Frontal cortex (tissue), 4 donors: ENCODE data around the gene AKT1. TPM values are rescaled to one million over a fixed set of nuclear protein-coding genes. Genes with fewer than 3 reads are reported as not detected.
"Not testable (repeated sequence)": the region's sequence is repeated elsewhere in the genome, so short reads cannot be mapped to it uniquely, and the experiment has no call there.

Experiments used
- DNase-seq, 2 donors: peaks; one replicate each; pipeline ENCODE4 v3.0.0; 2012; ENCODE audit warnings: low spot score in 2 of 2
- FAIRE-seq: peaks from 2 replicates; lab custom pipeline; 2012; peaks lifted over from hg19 to GRCh38; lab: Jason Lieb, UNC
- total RNA-seq: library from RNA; depleted of rRNA; stranded (reverse); fragments of >200 nt; gene quantifications from one replicate; pipeline ENCODE4 v1.2.3, GENCODE V29; 2014
- donor health status: control.
- donor health status: control.
- donor health status: control.

AKT1 gene
- total RNA-seq, 1 donor from 2014 or later: 130 TPM

DNA sequence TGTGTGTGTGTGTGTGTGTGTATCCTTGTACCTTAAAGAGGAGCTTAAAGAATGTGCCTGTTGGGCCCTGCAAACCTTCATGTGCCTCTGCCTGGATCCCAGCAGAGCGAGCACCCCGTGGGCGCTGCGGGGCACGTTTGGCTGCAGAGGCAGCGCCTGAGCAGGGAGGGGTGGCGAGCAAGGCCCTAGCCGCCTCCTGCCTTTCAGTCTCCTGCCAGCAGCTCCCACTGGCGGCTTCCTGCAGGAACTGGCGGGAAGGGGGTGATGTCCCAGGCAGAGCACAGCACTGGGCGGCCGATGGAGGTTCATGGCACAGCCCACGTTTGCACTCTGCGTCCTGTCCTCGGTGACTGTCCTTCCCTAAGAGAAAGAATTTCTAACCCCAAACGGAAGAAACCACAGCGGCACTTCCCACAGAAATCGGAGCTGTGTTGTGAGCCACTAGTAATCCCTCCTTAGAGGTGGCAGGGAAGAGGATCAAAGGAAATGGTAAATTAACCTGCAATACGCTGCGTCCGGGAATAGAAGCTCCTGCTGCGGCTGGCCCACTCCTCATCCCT is 25.2 kb upstream of the AKT1 start:
- DNase-seq (peak in 1 of 2 donors; percentile 71), FAIRE-seq (no peak)

DNA sequence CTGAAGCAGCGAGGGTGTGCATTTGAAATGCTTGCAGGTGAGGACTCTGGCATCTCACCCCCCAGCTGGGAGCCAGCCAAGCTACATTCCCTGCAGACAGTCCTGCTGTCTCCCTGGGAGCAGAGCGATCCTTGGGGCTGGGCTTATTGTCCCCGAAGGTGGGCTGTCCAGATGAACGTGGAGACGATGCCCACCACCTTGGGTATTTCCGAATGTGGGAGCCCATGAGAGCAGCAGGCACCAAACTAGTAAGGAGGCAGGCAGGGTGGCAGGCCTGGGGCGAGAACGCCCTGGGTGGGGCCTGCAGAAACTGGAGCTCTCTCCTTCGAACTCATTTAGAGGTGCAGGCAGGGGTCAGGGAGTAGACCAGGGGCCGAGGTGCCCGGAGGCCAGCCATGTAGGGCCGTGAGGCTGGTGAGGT is 23.8 kb upstream of the AKT1 start:
- no peak for DNase-seq
- FAIRE-seq: no peak

DNA sequence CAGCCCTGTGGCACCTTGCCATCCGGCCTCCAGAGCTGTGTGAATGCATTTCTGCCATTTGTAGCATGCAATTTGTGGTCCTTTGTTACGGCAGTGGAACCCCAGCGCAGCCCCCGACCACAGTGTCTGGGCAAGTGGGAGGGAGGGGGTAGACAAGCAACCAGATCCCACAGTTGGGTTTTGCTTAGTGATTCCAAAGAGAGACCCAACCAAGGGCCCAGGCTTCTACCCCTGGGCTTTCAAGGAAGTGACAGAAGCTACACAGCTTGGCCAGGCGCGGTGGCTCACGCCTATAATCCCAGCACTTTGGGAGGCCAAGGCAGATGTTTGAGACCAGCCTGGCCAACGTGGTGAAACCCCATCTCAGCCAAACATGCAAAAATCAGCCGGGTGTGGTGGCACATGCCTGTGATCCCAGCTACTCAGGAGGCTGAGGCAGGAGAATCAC is 23.2 kb upstream of the AKT1 start:
- DNase-seq: no peak
- no peak for FAIRE-seq

DNA sequence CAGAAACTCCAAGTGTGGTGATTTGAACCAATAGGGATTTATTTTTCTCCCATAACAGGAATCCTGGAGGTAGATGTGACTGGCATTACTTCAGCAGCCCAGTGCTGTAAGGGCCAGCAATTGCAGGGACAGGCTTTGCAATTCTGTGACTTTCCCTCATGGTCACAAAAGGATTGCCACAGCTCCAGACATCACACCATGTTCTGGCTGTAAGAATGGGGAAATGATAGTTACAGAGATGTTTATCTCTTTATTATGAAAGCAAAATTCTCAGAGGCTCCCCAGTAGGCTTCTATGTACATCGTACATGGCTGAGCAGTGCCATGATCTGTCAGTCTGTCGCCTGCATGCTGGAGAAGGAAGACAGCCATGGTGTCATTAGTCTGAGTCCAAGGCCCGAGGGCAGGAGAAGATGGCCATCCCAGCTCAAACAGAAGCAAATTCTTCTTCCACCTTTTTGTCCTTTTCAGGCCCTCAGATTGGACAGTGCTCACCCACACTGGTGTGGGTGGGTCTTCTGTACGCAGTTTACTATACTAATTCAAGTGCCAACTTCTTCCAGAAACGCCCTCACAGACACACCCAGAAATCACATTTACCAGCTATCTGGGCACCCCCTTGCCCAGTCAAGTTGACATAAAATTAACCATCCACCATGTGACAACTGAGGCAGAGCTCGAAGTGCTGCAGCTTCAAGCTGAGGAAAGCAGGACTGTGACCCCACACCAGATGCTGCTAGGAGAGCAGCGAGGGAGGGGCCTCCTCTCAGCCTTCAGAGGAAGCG is 22.6 kb upstream of the AKT1 start:
- no peak for DNase-seq
- no peak for FAIRE-seq

DNA sequence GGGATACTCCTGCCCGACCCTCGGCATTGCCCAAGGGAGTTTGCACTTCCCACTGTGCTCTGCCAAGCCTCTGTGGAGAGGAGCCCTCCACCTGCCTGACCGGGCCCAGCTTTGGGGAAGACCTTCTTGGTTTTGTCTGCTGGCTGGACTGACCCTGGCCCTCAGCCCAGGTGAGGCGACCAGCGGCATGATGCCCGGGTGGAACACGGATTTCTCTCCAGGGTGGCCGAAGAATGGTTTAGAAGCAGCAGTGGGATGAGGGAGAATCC is 21.0 kb upstream of the AKT1 start:
- FAIRE-seq (no peak), DNase-seq (peak in 1 of 2 donors; percentile 42)

DNA sequence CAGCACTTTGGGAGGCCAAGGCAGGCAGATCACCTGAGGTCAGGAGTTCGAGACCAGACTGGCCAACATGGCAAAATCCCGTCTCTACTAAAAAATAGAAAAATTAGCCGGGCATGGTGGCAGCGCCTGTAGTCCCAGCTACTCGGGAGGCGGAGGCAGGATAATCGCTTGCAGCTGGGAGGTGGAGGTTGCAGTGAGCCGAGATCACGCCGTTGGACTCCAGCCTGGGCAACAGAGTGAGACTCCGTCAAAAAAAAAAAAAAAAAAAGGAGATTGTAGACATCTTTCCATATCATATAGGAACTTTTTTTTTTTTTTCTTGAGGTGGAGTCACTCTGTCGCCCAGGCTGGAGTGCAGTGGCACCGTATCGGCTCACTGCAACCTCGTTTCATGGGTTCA is 19.2 kb upstream of the AKT1 start:
- not testable (repeated sequence) for DNase-seq, FAIRE-seq

DNA sequence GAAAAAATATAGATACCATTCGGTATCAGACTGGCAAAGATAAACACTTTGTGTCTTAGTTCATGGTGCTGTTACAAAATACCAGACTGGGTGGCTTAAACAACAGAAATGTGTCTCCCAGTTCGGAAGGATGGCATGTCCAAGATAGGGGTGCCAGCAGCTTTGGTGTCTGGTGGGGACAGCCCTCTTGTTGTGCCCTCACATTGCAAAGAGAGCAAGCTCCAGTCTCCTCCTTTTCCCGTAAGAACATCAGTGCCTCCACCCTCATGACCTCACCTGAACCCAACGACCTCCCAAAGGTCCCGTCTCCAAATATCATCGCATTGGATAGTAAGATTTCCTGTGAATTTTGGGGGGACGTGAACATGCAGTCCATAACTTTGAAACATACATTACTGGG is 17.7 kb upstream of the AKT1 start:
- FAIRE-seq: no peak
- no peak for DNase-seq

DNA sequence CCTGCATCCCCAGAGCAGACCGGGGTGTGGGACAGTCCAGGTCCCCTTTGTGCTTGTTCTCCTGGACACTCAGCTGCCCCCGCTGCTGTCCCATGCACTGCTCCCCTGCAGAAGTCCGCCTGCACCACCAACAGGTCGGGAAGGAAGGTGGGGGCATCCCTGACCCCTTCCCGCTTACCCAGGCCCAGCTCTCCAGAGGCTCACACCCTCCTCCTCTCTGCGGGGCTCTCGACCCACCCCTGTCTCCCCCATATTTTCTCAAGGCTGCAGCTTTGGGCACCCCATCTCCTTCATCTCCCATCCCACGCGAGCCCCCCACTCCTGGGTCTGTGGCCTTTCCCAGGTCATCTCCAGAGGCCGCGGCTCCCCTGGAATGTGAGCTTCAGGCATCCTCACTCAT is 14.8 kb upstream of the AKT1 start:
- DNase-seq: no peak
- no peak for FAIRE-seq

DNA sequence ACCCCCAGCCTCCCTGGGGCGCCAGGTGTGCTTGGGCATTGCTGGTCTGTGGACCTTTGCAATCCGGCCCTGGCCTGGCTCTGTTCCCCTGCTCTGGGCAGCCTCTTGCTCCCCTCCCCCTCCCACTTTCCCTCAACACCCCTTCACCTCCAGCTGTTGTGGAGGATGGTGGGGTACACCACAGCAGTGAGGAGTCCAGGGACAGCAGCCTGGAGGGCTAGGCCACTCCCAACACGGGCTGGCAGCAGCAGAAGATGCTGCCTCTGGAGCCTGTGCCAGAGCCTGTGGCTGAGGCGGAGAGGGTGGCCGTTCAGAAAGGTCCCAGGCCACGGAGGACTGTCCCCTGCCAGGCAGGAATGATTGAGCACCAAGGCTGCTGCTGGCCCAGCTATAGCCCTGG is 12.9 kb upstream of the AKT1 start:
- FAIRE-seq: no peak
- DNase-seq: no peak

DNA sequence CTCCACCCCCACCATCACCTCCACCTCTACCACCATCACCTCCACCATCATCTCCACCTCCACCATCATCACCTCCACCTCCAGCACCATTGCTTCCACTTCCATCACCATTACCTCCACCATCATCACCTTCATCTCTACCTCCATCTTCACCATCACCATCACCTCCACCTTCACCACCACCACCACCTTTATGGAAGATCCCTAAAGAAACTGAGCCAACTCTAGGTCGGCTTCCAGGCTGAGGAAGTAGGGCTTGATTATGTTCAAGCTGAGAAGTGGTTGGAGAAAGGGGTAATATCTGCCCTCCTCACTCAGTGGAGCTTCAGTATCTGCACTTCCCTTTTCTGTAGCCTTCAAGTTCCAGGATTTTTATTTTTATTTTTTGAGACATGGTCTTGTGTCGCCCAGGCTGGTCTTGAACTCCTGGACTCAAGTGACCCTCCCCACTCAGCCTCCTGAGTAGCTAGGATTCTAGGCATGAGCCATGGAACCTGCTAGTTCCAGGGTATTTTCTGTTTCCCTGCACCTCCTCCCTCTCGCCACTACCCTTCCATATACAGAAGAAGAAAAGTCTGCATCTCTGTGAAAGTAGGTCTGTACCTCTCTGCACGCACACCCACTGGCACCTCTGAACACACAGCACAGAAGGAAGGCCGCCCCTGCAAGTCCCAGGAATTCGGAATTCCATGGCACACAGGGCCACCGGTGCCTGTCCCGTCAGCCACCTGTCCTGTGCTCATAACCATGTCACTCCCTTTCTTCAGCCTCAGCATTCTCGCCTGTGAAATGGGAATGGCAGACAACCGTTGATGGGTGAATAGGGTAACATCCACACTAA is 11.3 kb upstream of the AKT1 start:
- no peak for FAIRE-seq
- DNase-seq: no peak

DNA sequence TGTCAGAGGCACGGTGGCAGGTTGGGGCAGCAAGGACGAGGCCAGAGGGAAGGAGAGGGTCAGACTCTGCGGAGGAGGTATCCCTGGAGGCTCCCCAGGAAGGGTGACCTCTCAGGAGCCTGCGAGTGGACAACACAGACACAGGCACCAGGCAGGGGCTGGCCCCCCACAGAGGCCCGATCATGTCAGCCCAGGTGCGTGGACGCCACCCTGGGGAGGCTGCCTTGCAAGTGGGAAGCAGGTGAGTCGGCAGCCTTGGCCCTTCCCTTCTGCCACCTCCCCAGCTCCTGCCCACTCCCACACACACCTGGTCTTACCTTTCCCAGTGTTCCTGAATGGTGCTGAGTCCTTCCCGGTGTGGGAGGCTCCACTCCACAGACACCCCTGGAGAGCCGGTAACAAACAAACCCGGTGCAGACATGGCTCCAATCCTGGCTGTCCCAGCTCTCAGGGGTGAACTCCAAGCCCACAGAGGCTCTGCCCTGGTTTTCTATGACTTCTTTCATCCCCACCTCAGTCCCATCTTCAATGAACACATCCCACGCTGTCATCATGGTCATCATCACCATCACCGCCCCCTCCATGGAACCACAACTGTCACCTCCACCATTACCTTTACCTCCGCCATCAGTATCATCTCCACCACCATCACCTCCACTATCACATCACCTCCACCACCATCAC is 10.5 kb upstream of the AKT1 start:
- DNase-seq (no peak), FAIRE-seq (no peak)

DNA sequence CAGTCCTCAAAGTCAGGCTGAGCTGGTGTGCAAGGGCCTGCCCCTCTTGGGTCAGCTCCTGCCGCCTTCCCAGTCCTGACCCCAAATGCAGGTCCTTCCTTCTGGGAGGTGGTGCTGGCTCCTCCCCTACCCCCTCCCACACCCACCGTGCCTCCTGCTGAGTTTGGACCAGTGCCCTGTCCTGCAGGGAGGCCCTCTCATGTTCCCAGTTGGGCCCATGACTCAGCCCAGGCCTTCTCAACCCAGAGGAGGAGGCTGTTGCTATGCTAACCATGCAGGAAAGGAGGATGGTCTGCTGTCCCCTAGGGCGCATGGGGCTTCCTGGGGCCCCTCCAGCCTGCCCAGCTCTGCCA is 9.8 kb upstream of the AKT1 start:
- DNase-seq: no peak
- no peak for FAIRE-seq

DNA sequence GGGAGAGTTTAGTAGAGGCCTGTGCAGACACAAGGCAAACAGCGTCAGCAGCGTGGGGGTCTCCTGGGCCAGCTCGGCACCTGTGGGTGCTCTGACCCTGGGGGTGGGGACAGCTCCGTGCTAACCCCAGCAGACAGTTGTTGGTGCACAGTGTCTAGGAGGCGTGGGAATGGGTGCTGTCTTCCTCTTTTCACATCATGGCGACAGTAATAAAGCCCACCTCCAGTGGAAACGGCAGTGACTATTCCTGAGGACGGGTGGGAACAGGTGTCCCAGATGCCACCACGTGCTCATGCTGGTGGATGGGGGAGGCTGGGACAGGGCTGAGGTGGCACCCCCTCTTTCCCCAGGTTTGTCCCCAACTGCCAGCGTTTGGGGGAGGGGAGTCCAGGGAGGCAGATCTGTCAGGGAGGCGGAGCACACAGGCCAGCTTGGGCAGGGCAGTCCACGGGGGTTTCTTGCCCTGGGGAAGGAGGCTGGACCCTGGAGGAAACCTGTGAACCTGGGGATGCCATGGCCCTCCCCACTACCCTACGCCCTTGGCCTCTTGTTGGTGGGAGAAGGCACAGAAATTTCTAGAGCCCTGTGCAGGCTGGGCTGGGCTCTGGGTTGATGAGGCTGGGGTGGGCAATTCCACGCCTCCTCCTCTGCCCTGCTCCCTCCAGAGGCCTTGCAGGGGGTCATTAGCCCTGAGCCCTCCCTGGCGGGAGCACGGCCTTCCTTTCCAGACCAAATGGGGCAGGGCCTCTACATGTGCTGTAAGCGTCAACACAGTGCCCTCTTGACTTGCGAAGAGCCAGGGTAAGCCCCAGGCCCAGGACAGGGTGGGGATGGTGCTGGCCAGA is 9.2 kb upstream of the AKT1 start:
- no peak for DNase-seq
- FAIRE-seq: no peak

DNA sequence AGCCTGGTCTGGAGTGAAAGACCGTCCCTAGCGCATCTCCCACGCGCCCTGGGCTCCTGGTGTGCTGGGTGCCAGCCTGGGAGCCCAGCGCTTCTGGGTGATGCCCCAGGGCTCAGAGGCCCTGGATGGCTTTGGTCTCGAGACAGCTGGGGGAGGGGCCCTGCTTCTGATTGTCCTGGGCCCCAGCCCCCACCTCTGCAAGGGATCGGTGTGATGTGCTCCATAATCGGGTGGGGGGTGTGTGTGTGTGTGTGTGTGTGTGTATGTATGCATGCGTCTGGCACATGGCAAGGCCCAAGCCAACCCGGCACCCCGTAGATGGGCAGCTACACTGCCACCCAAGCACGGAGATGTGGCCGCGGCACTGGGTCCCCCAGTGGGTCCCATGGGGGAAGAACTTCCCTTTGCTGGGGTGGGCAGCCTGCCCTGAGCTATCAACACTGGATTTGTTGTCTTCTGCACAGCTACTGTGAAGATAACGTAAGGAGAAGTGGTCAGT is 8.4 kb upstream of the AKT1 start:
- FAIRE-seq: no peak
- DNase-seq: no peak

DNA sequence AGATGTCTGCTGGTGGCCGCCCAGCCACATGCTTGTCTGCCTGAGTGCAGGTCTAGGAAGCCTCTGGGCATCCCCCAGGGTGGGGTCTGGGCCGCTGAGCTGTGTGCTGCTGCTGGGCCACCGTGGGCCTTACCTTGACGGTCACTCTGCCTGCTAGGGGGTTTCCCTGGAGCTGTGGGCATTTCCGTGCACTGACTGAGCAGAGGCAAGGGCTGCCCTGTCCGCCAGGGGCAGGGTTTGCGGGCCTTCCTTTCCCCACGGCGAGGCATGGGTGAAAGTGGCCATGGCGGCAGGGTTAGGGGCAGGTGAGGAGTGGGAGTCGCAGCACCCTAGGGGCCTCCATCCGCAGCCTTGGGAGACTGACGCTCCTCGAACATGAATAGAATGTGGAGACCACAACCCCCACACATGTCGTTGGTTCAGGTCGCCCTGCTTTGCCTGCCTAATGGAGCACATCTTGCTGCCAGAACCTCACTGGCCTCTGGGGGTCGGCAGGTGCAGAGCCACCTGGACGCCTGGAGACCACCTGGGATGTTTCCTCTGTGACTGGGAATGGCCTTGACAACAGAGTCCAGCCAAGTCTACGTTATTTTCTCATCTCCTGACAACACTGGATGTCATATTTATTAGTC is 7.8 kb upstream of the AKT1 start:
- DNase-seq (no peak), FAIRE-seq (no peak)

DNA sequence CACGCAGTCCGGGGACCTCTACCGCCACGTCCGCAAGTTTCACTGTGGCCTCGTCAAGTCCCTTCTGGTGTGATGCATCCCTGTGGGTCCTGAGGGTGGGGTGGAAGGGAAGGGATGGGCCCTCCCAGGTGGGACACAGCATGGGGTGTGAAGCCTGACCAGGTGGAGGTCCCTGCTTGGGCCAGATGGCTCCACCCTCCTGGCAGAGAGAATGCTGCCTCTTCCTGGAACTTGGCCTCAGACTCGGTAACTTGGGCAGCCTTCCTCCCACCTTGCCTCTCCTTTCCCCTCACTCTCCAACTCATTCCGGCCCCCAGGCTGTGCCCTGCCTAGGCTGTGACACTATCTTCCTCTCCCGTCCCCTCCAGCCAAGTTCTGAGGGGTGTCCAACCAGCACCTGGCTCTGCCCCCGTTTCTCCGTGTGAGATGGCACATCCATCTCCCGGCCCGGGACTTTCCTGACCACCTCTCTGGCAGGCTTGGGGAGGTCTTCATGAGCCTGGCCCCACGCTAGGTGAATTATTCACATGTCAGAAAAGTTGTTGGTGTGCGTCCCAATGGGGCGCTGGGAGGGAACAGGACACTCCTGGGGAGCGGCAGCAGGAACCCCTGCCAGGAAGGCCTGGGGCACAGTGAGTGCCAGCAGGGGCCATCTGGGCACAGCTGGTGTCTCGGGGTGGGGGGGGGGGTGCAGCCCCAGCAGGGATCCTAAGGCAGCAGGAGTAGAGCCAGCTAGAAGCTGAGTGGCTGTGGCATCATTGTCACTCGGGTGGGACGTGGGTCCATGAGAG is 7.0 kb upstream of the AKT1 start:
- FAIRE-seq (no peak), DNase-seq (no peak)

DNA sequence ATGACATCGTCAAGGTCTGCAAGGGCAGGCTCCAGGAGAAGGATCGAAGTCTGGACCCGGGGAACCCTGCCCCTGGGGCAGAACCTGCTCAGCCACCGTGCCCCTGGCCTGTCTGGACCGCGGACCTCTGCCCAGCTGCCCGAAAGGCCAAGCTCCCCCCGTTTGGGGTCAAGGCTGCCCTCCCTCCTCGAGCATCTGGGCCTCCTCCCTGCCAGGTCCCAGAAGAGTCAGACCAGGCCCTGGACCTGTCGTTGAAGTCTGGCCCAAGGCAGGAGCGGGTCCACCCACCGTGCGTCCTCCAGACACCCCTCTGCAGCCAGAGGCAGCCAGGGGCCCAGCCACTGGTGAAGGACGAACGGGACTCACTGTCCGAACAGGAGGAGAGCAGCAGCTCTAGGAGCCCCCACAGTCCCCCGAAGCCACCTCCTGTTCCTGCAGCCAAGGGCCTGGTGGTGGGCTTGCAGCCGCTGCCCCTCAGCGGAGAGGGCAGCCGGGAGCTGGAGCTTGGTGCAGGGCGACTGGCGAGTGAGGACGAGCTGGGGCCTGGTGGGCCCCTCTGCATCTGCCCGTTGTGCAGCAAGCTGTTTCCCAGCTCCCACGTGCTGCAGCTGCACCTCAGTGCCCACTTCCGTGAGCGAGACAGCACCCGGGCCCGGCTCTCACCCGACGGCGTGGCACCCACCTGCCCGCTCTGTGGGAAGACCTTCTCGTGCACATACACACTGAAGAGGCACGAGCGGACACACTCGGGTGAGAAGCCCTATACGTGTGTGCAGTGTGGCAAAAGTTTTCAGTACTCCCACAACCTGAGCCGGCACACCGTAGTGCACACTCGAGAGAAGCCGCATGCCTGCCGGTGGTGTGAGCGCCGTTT is 6.2 kb upstream of the AKT1 start:
- FAIRE-seq (no peak), DNase-seq (no peak)
